GM23338 (cell line): ENCODE data around the gene CHSY1. TPM values are rescaled to one million over a fixed set of nuclear protein-coding genes. Genes with fewer than 3 reads are reported as not detected.

Experiments
- ATAC-seq: fragments of 200-7000 bp; cut with Tn5 transposase; 3 replicates; pipeline ENCODE4 v1.9.1; 2020
- DNase-seq: peaks from one replicate; pipeline ENCODE4 v3.0.0-alpha.2; 2015; ENCODE audit warnings: low spot score
- H2AFZ ChIP-seq: fragments of 200-600 bp; sonication (generic); 2 replicates; pipeline ENCODE4 v1.8.0; 2016; ENCODE audit warnings: antibody characterized with exemption, mild to moderate bottlenecking, moderate library complexity
- H3F3A ChIP-seq: fragments of 200-600 bp; sonication (generic); replicated peaks from 2 replicates; pipeline ENCODE4 v1.8.0; 2017; ENCODE audit warnings: antibody characterized with exemption, mixed run types, low read depth
- H3K27ac ChIP-seq: fragments of 200-600 bp; sonication (generic); 2 replicates; pipeline ENCODE4 v1.6.1; 2016; ENCODE audit warnings: low read depth
- H3K27me3 ChIP-seq: fragments of 200-600 bp; sonication (generic); 2 replicates; pipeline ENCODE4 v1.8.0; 2016; ENCODE audit warnings: mild to moderate bottlenecking, mixed run types, moderate library complexity; ENCODE audit not compliant: insufficient read depth
- H3K36me3 ChIP-seq: fragments of 200-600 bp; sonication (generic); 2 replicates; pipeline ENCODE4 v1.8.0; 2016; ENCODE audit warnings: mild to moderate bottlenecking; ENCODE audit not compliant: insufficient read depth
- H3K4me1 ChIP-seq: fragments of 200-600 bp; sonication (generic); 2 replicates; pipeline ENCODE4 v1.8.0; 2016; ENCODE audit warnings: mild to moderate bottlenecking, moderate library complexity; ENCODE audit not compliant: insufficient read depth
- H3K4me2 ChIP-seq: fragments of 200-600 bp; sonication (generic); 2 replicates; pipeline ENCODE4 v1.7.1; 2017; ENCODE audit warnings: mixed run types
- H3K4me3 ChIP-seq: fragments of 200-600 bp; sonication (generic); 2 replicates; pipeline ENCODE4 v1.6.1; 2016; ENCODE audit warnings: mixed run types
- H3K79me2 ChIP-seq: fragments of 200-600 bp; sonication (generic); replicated peaks from 2 replicates; pipeline ENCODE4 v1.8.0; 2017; ENCODE audit warnings: mild to moderate bottlenecking; ENCODE audit not compliant: insufficient read depth
- H3K9me2 ChIP-seq: fragments of 200-600 bp; sonication (generic); 2 replicates; pipeline ENCODE4 v1.8.0; 2017; ENCODE audit not compliant: insufficient read depth
- H4K20me1 ChIP-seq: fragments of 200-600 bp; sonication (generic); replicated peaks from 2 replicates; pipeline ENCODE4 v1.8.0; 2017; ENCODE audit warnings: mild to moderate bottlenecking; ENCODE audit not compliant: insufficient read depth
- H3K27ac Mint-ChIP-seq: 2 replicates; pipeline ENCODE4 v1.8.0; 2020; ENCODE audit warnings: inconsistent platforms, mild to moderate bottlenecking, moderate library complexity, mixed read lengths
- H3K27me3 Mint-ChIP-seq: 3 replicates; pipeline ENCODE4 v1.8.0; 2022; ENCODE audit warnings: low read depth, mild to moderate bottlenecking, moderate library complexity, mixed read lengths, inconsistent platforms; ENCODE audit not compliant: insufficient read depth, poor library complexity
- H3K36me3 Mint-ChIP-seq: 3 replicates; pipeline ENCODE4 v1.8.0; 2021; ENCODE audit warnings: low read depth, mild to moderate bottlenecking, inconsistent platforms, moderate library complexity, mixed read lengths
- H3K4me1 Mint-ChIP-seq: 3 replicates; pipeline ENCODE4 v1.8.0; 2020; ENCODE audit warnings: mild to moderate bottlenecking, inconsistent platforms, mixed read lengths
- H3K4me3 Mint-ChIP-seq: 3 replicates; pipeline ENCODE4 v1.8.0; 2021; ENCODE audit warnings: moderate library complexity, mild to moderate bottlenecking, inconsistent platforms, mixed read lengths
- H3K9me3 Mint-ChIP-seq: 3 replicates; pipeline ENCODE4 v1.8.0; 2020; ENCODE audit warnings: moderate library complexity, mild to moderate bottlenecking, inconsistent platforms, mixed read lengths
- CREB1 ChIP-seq: fragments of 250-450 bp; sonication (Bioruptor Pico); IDR thresholded peaks from 2 replicates; pipeline ENCODE4 v1.5.0; 2020; ENCODE audit warnings: low read depth, mild to moderate bottlenecking, moderate library complexity
- EZH2 ChIP-seq: fragments of 200-600 bp; sonication (generic); IDR thresholded peaks from one replicate; pipeline ENCODE4 v1.8.0; 2017; ENCODE audit warnings: antibody characterized with exemption, mild to moderate bottlenecking, low read depth; ENCODE audit not compliant: unreplicated experiment
- EZH2phosphoT487 ChIP-seq: fragments of 200-600 bp; sonication (generic); IDR thresholded peaks from one replicate; pipeline ENCODE4 v1.8.1; 2018; ENCODE audit warnings: antibody characterized with exemption; ENCODE audit not compliant: unreplicated experiment
- NANOG ChIP-seq: IDR thresholded peaks from 2 replicates; pipeline ENCODE4 v1.6.1; 2016; ENCODE audit warnings: antibody characterized with exemption, borderline replicate concordance
- POLR2AphosphoS5 ChIP-seq: IDR thresholded peaks from 2 replicates; pipeline ENCODE4 v1.6.1; 2016; ENCODE audit warnings: antibody characterized with exemption, low read depth
- REST ChIP-seq: IDR thresholded peaks from one replicate; pipeline ENCODE4 v1.6.1; 2018; ENCODE audit warnings: antibody characterized with exemption; ENCODE audit not compliant: unreplicated experiment
- STAT1 ChIP-seq: IDR thresholded peaks from one replicate; pipeline ENCODE4 v1.6.1; 2016; ENCODE audit warnings: antibody characterized with exemption; ENCODE audit not compliant: unreplicated experiment
- ZNF114 ChIP-seq: fragments of 250-450 bp; sonication (Bioruptor Pico); IDR thresholded peaks from 2 replicates; pipeline ENCODE4 v1.5.0; 2020; ENCODE audit warnings: mild to moderate bottlenecking, moderate library complexity
- ZNF331 ChIP-seq: fragments of 250-450 bp; sonication (Bioruptor Pico); IDR thresholded peaks from 2 replicates; pipeline ENCODE4 v1.5.0; 2020; ENCODE audit warnings: low read depth, mild to moderate bottlenecking, moderate library complexity
- polyA plus RNA-seq: library from polyadenylated mRNA; unstranded; fragments of >200 nt; fragmentation: Nextera tagmentation; extraction: Ambion mirVana; gene quantifications from 2 replicates; pipeline ENCODE4 v1.2.1, GENCODE V29; 2016
- total RNA-seq: library from RNA; depleted of rRNA; stranded (reverse); fragments of >200 nt; shearing (Covaris generic); gene quantifications from 2 replicates; pipeline ENCODE4 v1.2.3, GENCODE V29; 2014
- TF ChIP-seq, protein P1 (sequence below): IDR thresholded peaks from 2 replicates; pipeline ENCODE4 v1.6.1; 2016; ENCODE audit warnings: antibody characterized with exemption
- TF ChIP-seq, protein P2 (sequence below), 2 experiments: fragments of 200-600 bp in 1 of 2; sonication (generic) in 1 of 2; conservative IDR thresholded peaks; 2 replicates each; pipeline versions ENCODE4 v1.5.1 to v1.6.1; 2016 to 2017; ENCODE audit warnings: antibody characterized with exemption in 2 of 2, low read depth in 2 of 2, mild to moderate bottlenecking in 2 of 2, moderate library complexity in 1 of 2

The CHSY1 gene
- total and polyA plus RNA-seq, 2 experiments from 2014 or later: 9.8 to 47.7 TPM

- ATAC-seq: peak; percentile 21; the same call in 1 of the 3 replicates
- H3K27me3 ChIP-seq: no peaks in the 10 kb centered on the region
- no peak overlapping the region for H3K4me3 Mint-ChIP-seq
- H3K9me3 Mint-ChIP-seq: no peaks in the 10 kb centered on the region
- no peak for TF ChIP-seq EZH2phosphoT487
- TF ChIP-seq, protein P1, sequence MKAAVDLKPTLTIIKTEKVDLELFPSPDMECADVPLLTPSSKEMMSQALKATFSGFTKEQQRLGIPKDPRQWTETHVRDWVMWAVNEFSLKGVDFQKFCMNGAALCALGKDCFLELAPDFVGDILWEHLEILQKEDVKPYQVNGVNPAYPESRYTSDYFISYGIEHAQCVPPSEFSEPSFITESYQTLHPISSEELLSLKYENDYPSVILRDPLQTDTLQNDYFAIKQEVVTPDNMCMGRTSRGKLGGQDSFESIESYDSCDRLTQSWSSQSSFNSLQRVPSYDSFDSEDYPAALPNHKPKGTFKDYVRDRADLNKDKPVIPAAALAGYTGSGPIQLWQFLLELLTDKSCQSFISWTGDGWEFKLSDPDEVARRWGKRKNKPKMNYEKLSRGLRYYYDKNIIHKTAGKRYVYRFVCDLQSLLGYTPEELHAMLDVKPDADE: no peak
- TF ChIP-seq EZH2: no peak
- TF ChIP-seq ZNF114: no peak
- TF ChIP-seq REST: no peak
- TF ChIP-seq ZNF331 (CRISPR knock-in tag): no peak
- no peak for TF ChIP-seq CREB1 (CRISPR knock-in tag)
- TF ChIP-seq POLR2AphosphoS5: no peak
- no peak for TF ChIP-seq STAT1
- TF ChIP-seq, protein P2, sequence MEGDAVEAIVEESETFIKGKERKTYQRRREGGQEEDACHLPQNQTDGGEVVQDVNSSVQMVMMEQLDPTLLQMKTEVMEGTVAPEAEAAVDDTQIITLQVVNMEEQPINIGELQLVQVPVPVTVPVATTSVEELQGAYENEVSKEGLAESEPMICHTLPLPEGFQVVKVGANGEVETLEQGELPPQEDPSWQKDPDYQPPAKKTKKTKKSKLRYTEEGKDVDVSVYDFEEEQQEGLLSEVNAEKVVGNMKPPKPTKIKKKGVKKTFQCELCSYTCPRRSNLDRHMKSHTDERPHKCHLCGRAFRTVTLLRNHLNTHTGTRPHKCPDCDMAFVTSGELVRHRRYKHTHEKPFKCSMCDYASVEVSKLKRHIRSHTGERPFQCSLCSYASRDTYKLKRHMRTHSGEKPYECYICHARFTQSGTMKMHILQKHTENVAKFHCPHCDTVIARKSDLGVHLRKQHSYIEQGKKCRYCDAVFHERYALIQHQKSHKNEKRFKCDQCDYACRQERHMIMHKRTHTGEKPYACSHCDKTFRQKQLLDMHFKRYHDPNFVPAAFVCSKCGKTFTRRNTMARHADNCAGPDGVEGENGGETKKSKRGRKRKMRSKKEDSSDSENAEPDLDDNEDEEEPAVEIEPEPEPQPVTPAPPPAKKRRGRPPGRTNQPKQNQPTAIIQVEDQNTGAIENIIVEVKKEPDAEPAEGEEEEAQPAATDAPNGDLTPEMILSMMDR (conservative IDR thresholded peaks at IDR 0.05; ENCODE audit: low read depth in 2 of 2): no peak
- TF ChIP-seq NANOG: no peak
- no peak overlapping the region for H3K4me3 ChIP-seq
- H3K4me1 ChIP-seq: peaks cover 45% of the 10 kb centered on the region
- H3K36me3 Mint-ChIP-seq: no peaks in the 10 kb centered on the region
- H4K20me1 ChIP-seq: peaks cover 45% of the 10 kb centered on the region
- no peak for DNase-seq
- no peaks in the 10 kb centered on the region for H3K9me2 ChIP-seq
- peaks cover 100% of the 10 kb centered on the region for H3K79me2 ChIP-seq
- H3K27ac ChIP-seq: no peak overlapping the region
- peaks cover 8% of the 10 kb centered on the region for H3K27me3 Mint-ChIP-seq
- H2AFZ ChIP-seq: no peak overlapping the region
- peak overlapping the region; percentile 54 for H3K27ac Mint-ChIP-seq
- H3K36me3 ChIP-seq: no peaks in the 10 kb centered on the region
- no peak overlapping the region for H3K4me2 ChIP-seq
- peaks cover 62% of the 10 kb centered on the region for H3K4me1 Mint-ChIP-seq
- H3F3A ChIP-seq: no peaks in the 10 kb centered on the region; the same call in 1 of the 2 replicates
Measured at GRCh38 chr15:101192081-101192480, 59.8 kb downstream of the CHSY1 start.
